Lung (tissue), 12 donors: ENCODE results near the gene AHCYL2. TPM values are rescaled to one million over a fixed set of nuclear protein-coding genes. Genes with fewer than 3 reads are reported as not detected.
A peak's percentile ranks its signal among the peaks of the same experiment; 100 is the strongest.
"Not testable (repeated sequence)": the region's sequence is repeated elsewhere in the genome, so short reads cannot be mapped to it uniquely, and the experiment has no call there.

Experiments
- ATAC-seq: fragments of 200-7000 bp; cut with Tn5 transposase; one replicate; pipeline ENCODE4 v1.9.1; 2020; ENCODE audit warnings: moderate number of reproducible peaks; ENCODE audit not compliant: insufficient read depth, low FRiP score
- DNase-seq, 3 donors: peaks; one replicate each; pipeline ENCODE4 v3.0.0-alpha.2; 2013 to 2017
- H3K27ac ChIP-seq, 2 donors: one replicate each; pipeline ENCODE4 v1.5.1; 2013; ENCODE audit warnings: mild to moderate bottlenecking in 2 of 2, moderate library complexity in 2 of 2, control low read depth in 1 of 2, inconsistent platforms in 1 of 2, low read depth in 1 of 2, low read length in 1 of 2
- H3K27me3 ChIP-seq, 3 donors: one replicate each; pipeline ENCODE4 v1.5.1; 2013; ENCODE audit warnings: low read length in 2 of 3; ENCODE audit not compliant: control insufficient read depth in 3 of 3, insufficient read depth in 3 of 3
- H3K36me3 ChIP-seq, 4 donors: one replicate each; pipeline ENCODE4 v1.5.1; 2013; ENCODE audit warnings: low read length in 4 of 4, mild to moderate bottlenecking in 1 of 4, moderate library complexity in 1 of 4; ENCODE audit not compliant: control insufficient read depth in 4 of 4, insufficient read depth in 4 of 4
- H3K4me1 ChIP-seq, 5 donors: one replicate each; pipeline ENCODE4 v1.5.1; 2013; ENCODE audit warnings: low read length in 5 of 5, mild to moderate bottlenecking in 2 of 5, moderate library complexity in 1 of 5; ENCODE audit not compliant: control insufficient read depth in 5 of 5, insufficient read depth in 5 of 5
- H3K4me3 ChIP-seq: one replicate; pipeline ENCODE4 v1.5.1; 2013; ENCODE audit warnings: mild to moderate bottlenecking, control low read depth, moderate library complexity
- H3K9ac ChIP-seq, 2 donors: one replicate each; pipeline ENCODE4 v1.5.1; 2013; ENCODE audit warnings: low read length in 2 of 2, control low read depth in 1 of 2; ENCODE audit not compliant: insufficient read depth in 1 of 2
- H3K9me3 ChIP-seq, 4 donors: one replicate each; pipeline ENCODE4 v1.5.1; 2013; ENCODE audit warnings: low read length in 3 of 4, mild to moderate bottlenecking in 1 of 4, moderate library complexity in 1 of 4; ENCODE audit not compliant: control insufficient read depth in 4 of 4, insufficient read depth in 3 of 4
- WGBS, 2 donors: extraction: QIAGEN DNeasy Blood & Tissue Kit; methylation state at CpG; one replicate each; pipeline ENCODE4 v1.1.7; 2013; 5-methylcytosine and 5-hydroxymethylcytosine counted together
- polyA plus RNA-seq, 2 donors: library from polyadenylated mRNA; stranded (reverse); fragments of 200-250 nt; gene quantifications; one replicate each; pipeline ENCODE4 v1.2.1, GENCODE V29; 2013
- total RNA-seq, 2 donors: library from RNA; depleted of rRNA in 1 of 2; stranded (reverse); fragments of >200 nt in 1 of 2; gene quantifications; one replicate each; pipeline ENCODE4 v1.2.1, GENCODE V29; 2014 to 2021
- TF ChIP-seq, protein P1 (sequence below): IDR thresholded peaks from 2 replicates; pipeline ENCODE4 v1.5.1; 2012; ENCODE audit warnings: mild to moderate bottlenecking; ENCODE audit errors: control extremely low read depth, extremely low read depth
- donor health status: control.
- donor health status: control.
- donor health status: Bipolar disorder and iron deficiency.
- donor health status: healthy.
- donor health status: DM: yes; HTN: yes; CAD: no.

AHCYL2 gene
- total and polyA plus RNA-seq, 4 donors, result 16.3 to 172 (median 93.8) TPM

- DNase-seq (no peak), ATAC-seq (no peak)
- no peak overlapping the region for H3K9ac ChIP-seq
- WGBS, 2 donors, result 15 to 19% methylated on average over 7 of the region's 7 CpGs
- peak overlapping the region; percentile 29 for H3K4me3 ChIP-seq
- no peaks in the 10 kb centered on the region for H3K27me3 ChIP-seq
- H3K9me3 ChIP-seq, result no peaks in the 10 kb centered on the region
- TF ChIP-seq, protein P1, sequence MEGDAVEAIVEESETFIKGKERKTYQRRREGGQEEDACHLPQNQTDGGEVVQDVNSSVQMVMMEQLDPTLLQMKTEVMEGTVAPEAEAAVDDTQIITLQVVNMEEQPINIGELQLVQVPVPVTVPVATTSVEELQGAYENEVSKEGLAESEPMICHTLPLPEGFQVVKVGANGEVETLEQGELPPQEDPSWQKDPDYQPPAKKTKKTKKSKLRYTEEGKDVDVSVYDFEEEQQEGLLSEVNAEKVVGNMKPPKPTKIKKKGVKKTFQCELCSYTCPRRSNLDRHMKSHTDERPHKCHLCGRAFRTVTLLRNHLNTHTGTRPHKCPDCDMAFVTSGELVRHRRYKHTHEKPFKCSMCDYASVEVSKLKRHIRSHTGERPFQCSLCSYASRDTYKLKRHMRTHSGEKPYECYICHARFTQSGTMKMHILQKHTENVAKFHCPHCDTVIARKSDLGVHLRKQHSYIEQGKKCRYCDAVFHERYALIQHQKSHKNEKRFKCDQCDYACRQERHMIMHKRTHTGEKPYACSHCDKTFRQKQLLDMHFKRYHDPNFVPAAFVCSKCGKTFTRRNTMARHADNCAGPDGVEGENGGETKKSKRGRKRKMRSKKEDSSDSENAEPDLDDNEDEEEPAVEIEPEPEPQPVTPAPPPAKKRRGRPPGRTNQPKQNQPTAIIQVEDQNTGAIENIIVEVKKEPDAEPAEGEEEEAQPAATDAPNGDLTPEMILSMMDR, result no peak
- H3K27ac ChIP-seq, result peak overlapping the region in 1 of 2 donors; percentile 76
- no peaks in the 10 kb centered on the region for H3K36me3 ChIP-seq
- H3K4me1 ChIP-seq, result peaks cover 0 to 13% (median 3%) of the 10 kb centered on the region in 5 donors
These were observed 143.7 kb downstream of the AHCYL2 start for GRCh38 chr7:129368389-129368986.

DNA sequence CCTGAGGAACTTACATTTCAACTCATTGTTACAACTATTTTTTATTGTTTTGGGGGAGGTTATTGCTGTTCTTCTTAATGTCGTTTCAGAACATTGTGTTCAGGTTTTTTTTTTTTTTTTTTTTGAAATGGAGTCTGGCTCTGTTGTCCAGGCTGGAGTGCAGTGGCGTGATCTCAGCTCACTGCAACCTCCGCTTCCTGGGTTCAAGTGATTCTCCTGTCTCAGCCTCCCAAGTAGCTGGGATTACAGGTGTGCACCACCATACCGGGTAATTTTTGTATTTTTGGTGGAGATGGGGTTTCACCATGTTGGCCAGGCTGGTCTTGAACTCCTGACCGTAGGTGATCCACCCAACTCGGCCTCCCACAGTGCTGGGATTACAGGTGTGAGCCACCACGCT, 144.6 kb downstream of the AHCYL2 start:
- not testable (repeated sequence) for H3K36me3 ChIP-seq, H3K27ac ChIP-seq, H3K9ac ChIP-seq, H3K9me3 ChIP-seq, ATAC-seq, DNase-seq, H3K27me3 ChIP-seq
- H3K4me3 ChIP-seq, result peak overlapping the region; percentile 24
- WGBS, 2 donors, result 73 to 93% methylated on average over 7 of the region's 7 CpGs
- H3K4me1 ChIP-seq, result peaks cover 0 to 13% (median 3%) of the 10 kb centered on the region in 5 donors

- no peak overlapping the region for H3K4me3 ChIP-seq
- H3K36me3 ChIP-seq, result peaks cover 0 to under 1% (median 0%) of the 10 kb centered on the region in 4 donors
- no peak overlapping the region for H3K9ac ChIP-seq
- DNase-seq (peak in 1 of 3 donors; percentile 23), ATAC-seq (no peak)
- H3K27ac ChIP-seq, result no peak overlapping the region
- TF ChIP-seq, protein P1, result no peak
- H3K4me1 ChIP-seq, result peaks cover 0 to 22% (median 3%) of the 10 kb centered on the region in 5 donors
- no peaks in the 10 kb centered on the region for H3K27me3 ChIP-seq
- WGBS, 2 donors, result 66 to 81% methylated on average over 5 of the region's 5 CpGs
- no peaks in the 10 kb centered on the region for H3K9me3 ChIP-seq
These were observed 146.0 kb downstream of the AHCYL2 start for GRCh38 chr7:129370812-129371211.

DNA sequence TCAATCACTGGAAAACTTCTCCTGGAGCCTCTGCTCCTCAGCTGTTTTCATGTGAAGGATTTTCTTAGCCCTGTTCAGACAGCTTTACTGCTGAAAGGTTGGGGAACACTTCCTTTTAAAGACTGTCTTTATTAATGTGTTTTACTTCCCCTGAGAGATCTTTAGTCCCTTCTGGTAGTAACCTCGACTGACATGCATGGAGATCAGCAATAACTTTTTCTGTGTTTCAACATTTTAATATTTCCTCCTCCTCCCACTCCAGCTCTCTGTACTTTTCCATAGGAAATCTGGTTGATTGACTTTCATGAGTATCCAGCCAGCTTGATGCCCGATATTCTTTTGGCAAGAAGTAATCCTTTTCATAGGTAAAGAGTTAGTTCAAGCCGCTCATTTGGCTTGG, 146.7 kb downstream of the AHCYL2 start:
- 60 to 61% methylated on average over 3 of the region's 3 CpGs for WGBS, 2 donors
- Histone ChIP-seq H3K36me3 (peaks cover 0 to 3% (median 0%) of the 10 kb centered on the region in 4 donors), H3K9ac (no peak overlapping the region), H3K27me3 (no peaks in the 10 kb centered on the region), H3K27ac (peak overlapping the region in 1 of 2 donors; percentile 73), H3K9me3 (no peaks in the 10 kb centered on the region), H3K4me1 (peaks cover 0 to 22% (median 3%) of the 10 kb centered on the region in 5 donors), H3K4me3 (no peak overlapping the region)
- TF ChIP-seq, protein P1, result no peak
- ATAC-seq (no peak), DNase-seq (no peak)
